Mesenchymal stem cell (in vitro differentiated cells and primary cell): Measurements from ENCODE around the gene DPF3.

Experiments
- DNase-seq: peaks from one replicate; pipeline ENCODE4 v3.0.0-alpha.2; 2013
- H2AFZ ChIP-seq: one replicate; pipeline ENCODE4 v1.6.1; 2013; ENCODE audit warnings: low read depth, mild to moderate bottlenecking, control low read depth, inconsistent platforms, low read length, moderate library complexity
- H2AK5ac ChIP-seq: 2 replicates; pipeline ENCODE4 v1.6.1; 2013; ENCODE audit warnings: low read length, moderate library complexity, mild to moderate bottlenecking, inconsistent platforms; ENCODE audit not compliant: severe bottlenecking
- H2BK120ac ChIP-seq: one replicate; pipeline ENCODE4 v1.6.1; 2013; ENCODE audit warnings: low read depth, mild to moderate bottlenecking, inconsistent platforms, low read length, moderate library complexity
- H2BK12ac ChIP-seq, 2 experiments: one replicate each; pipeline ENCODE4 v1.6.1; 2013; ENCODE audit warnings: inconsistent platforms in 2 of 2, low read length in 2 of 2, mild to moderate bottlenecking in 2 of 2, moderate library complexity in 2 of 2, control low read depth in 1 of 2
- H2BK15ac ChIP-seq: one replicate; pipeline ENCODE4 v1.6.1; 2013; ENCODE audit warnings: mild to moderate bottlenecking, low read depth, inconsistent platforms; ENCODE audit not compliant: poor library complexity, severe bottlenecking
- H2BK5ac ChIP-seq: 2 replicates; pipeline ENCODE4 v1.6.1; 2013; ENCODE audit warnings: low read depth, mild to moderate bottlenecking, low read length, control low read depth, inconsistent platforms; ENCODE audit not compliant: poor library complexity, severe bottlenecking
- H3K14ac ChIP-seq, 2 experiments: one replicate each; pipeline ENCODE4 v1.6.1; 2013; ENCODE audit warnings: inconsistent platforms in 2 of 2, low read length in 2 of 2, control low read depth in 1 of 2, mild to moderate bottlenecking in 1 of 2, moderate library complexity in 1 of 2
- H3K18ac ChIP-seq, 2 experiments: one replicate each; pipeline ENCODE4 v1.6.1; 2013; ENCODE audit warnings: inconsistent platforms in 2 of 2, low read length in 2 of 2, control low read depth in 1 of 2, low read depth in 1 of 2, mild to moderate bottlenecking in 1 of 2
- H3K23ac ChIP-seq, 2 experiments: one replicate each; pipeline ENCODE4 v1.6.1; 2013; ENCODE audit warnings: inconsistent platforms in 2 of 2, low read length in 2 of 2, mild to moderate bottlenecking in 2 of 2, moderate library complexity in 2 of 2, control low read depth in 1 of 2
- H3K27ac ChIP-seq: 2 replicates; pipeline ENCODE4 v1.5.1; 2013; ENCODE audit warnings: mild to moderate bottlenecking, moderate library complexity, low read length, control low read depth, inconsistent platforms; ENCODE audit not compliant: poor library complexity, severe bottlenecking
- H3K27me3 ChIP-seq, 2 experiments: 2 replicates each; pipeline versions ENCODE4 v1.6.1 to v1.7.0; 2013; ENCODE audit warnings: low read length in 2 of 2, mild to moderate bottlenecking in 2 of 2, moderate library complexity in 2 of 2, control low read depth in 1 of 2, inconsistent platforms in 1 of 2; ENCODE audit not compliant: control insufficient read depth in 1 of 2, insufficient read depth in 1 of 2
- H3K36me3 ChIP-seq, 2 experiments: 2 replicates each; pipeline versions ENCODE4 v1.6.1 to v1.7.0; 2013; ENCODE audit warnings: low read length in 2 of 2, control low read depth in 1 of 2, inconsistent platforms in 1 of 2, low read depth in 1 of 2, mild to moderate bottlenecking in 1 of 2; ENCODE audit not compliant: insufficient read depth in 2 of 2, control insufficient read depth in 1 of 2
- H3K4ac ChIP-seq, 2 experiments: one replicate each; pipeline ENCODE4 v1.6.1; 2013; ENCODE audit warnings: inconsistent platforms in 2 of 2, low read length in 2 of 2, mild to moderate bottlenecking in 2 of 2, moderate library complexity in 2 of 2, control low read depth in 1 of 2, low read depth in 1 of 2
- H3K4me1 ChIP-seq: 2 replicates; pipeline ENCODE4 v1.6.1; 2013; ENCODE audit warnings: low read depth, low read length, control low read depth; ENCODE audit not compliant: control insufficient read depth, insufficient read depth
- H3K4me2 ChIP-seq: 2 replicates; pipeline ENCODE4 v1.6.1; 2013; ENCODE audit warnings: low read length, mild to moderate bottlenecking, inconsistent platforms; ENCODE audit not compliant: poor library complexity, severe bottlenecking
- H3K4me3 ChIP-seq, 2 experiments: 2 replicates each; pipeline versions ENCODE4 v1.5.1 to v1.7.0; 2013; ENCODE audit warnings: low read length in 2 of 2, mild to moderate bottlenecking in 2 of 2, control low read depth in 1 of 2, low read depth in 1 of 2; ENCODE audit not compliant: insufficient read depth in 1 of 2
- H3K79me1 ChIP-seq: replicated peaks from 2 replicates; pipeline ENCODE4 v1.6.1; 2013; ENCODE audit warnings: mild to moderate bottlenecking, control low read depth, low read length, inconsistent platforms; ENCODE audit not compliant: poor library complexity, severe bottlenecking
- H3K9ac ChIP-seq: 2 replicates; pipeline ENCODE4 v1.7.0; 2013; ENCODE audit warnings: mild to moderate bottlenecking, low read length, moderate library complexity
- H3K9me3 ChIP-seq: 2 replicates; pipeline ENCODE4 v1.7.0; 2013; ENCODE audit warnings: mild to moderate bottlenecking, low read length; ENCODE audit not compliant: control insufficient read depth
- H4K8ac ChIP-seq: one replicate; pipeline ENCODE4 v1.6.1; 2013; ENCODE audit warnings: inconsistent platforms, mild to moderate bottlenecking, low read length, moderate library complexity
- H4K91ac ChIP-seq: one replicate; pipeline ENCODE4 v1.6.1; 2013; ENCODE audit warnings: mild to moderate bottlenecking, low read length, inconsistent platforms
- WGBS: methylation state at CpG from one replicate; pipeline ENCODE4 v1.1.7; 2013; ENCODE audit warnings: mixed read lengths; 5-methylcytosine and 5-hydroxymethylcytosine counted together

DPF3 gene

GRCh38 chr14:72777636-72778035, 116.3 kb downstream of the DPF3 start:
- Histone ChIP-seq H2BK5ac (no peak overlapping the region), H3K4me1 (peaks cover 11% of the 10 kb centered on the region), H3K4me3 (no peak overlapping the region), H2BK15ac (no peak overlapping the region), H3K9ac (no peak overlapping the region), H3K9me3 (no peaks in the 10 kb centered on the region), H2AFZ (no peak overlapping the region), H3K4ac (no peak overlapping the region), H2BK12ac (no peak overlapping the region), H4K91ac (no peak overlapping the region), H2BK120ac (no peak overlapping the region), H3K27me3 (no peaks in the 10 kb centered on the region), H2AK5ac (no peak overlapping the region), H3K79me1 (peaks cover 24% of the 10 kb centered on the region), H3K18ac (no peak overlapping the region), H4K8ac (no peak overlapping the region), H3K14ac (no peak overlapping the region), H3K23ac (no peak overlapping the region), H3K4me2 (no peak overlapping the region), H3K36me3 (peaks cover 0 to 9% of the 10 kb centered on the region in 2 experiments), H3K27ac (no peak overlapping the region)
- 100% methylated on average over 2 of the region's 2 CpGs for WGBS
- no peak for DNase-seq

GRCh38 chr14:72776701-72777261, 117.1 kb downstream of the DPF3 start:
- peaks cover 27% of the 10 kb centered on the region for H3K79me1 ChIP-seq
- no peaks in the 10 kb centered on the region for H3K27me3 ChIP-seq
- WGBS = 73% methylated on average over 8 of the region's 8 CpGs
- H3K36me3 ChIP-seq = peaks cover 0 to 10% of the 10 kb centered on the region in 2 experiments
- no peak overlapping the region for H3K9ac ChIP-seq
- H3K4me3 ChIP-seq = no peak overlapping the region
- H3K23ac ChIP-seq = no peak overlapping the region
- no peak overlapping the region for H2BK120ac ChIP-seq
- H2BK5ac ChIP-seq = no peak overlapping the region
- no peak overlapping the region for H2AFZ ChIP-seq
- no peak overlapping the region for H2BK15ac ChIP-seq
- H4K8ac ChIP-seq = no peak overlapping the region
- peaks cover 6% of the 10 kb centered on the region for H3K4me1 ChIP-seq
- DNase-seq = no peak
- no peak overlapping the region for H3K18ac ChIP-seq
- no peak overlapping the region for H2AK5ac ChIP-seq
- no peak overlapping the region for H2BK12ac ChIP-seq
- H4K91ac ChIP-seq = no peak overlapping the region
- no peak overlapping the region for H3K14ac ChIP-seq
- H3K27ac ChIP-seq = no peak overlapping the region
- no peaks in the 10 kb centered on the region for H3K9me3 ChIP-seq
- H3K4ac ChIP-seq = no peak overlapping the region
- no peak overlapping the region for H3K4me2 ChIP-seq

GRCh38 chr14:72775923-72776554, 117.9 kb downstream of the DPF3 start:
- Histone ChIP-seq H2BK12ac (peak overlapping the region; percentile 55 to 64), H3K79me1 (peaks cover 31% of the 10 kb centered on the region), H3K27ac (no peak overlapping the region), H2AFZ (no peak overlapping the region), H3K4me3 (no peak overlapping the region), H3K4me1 (peaks cover 6% of the 10 kb centered on the region), H4K91ac (no peak overlapping the region), H2BK15ac (peak overlapping the region; percentile 39), H3K18ac (no peak overlapping the region), H2BK120ac (no peak overlapping the region), H4K8ac (no peak overlapping the region), H3K9ac (no peak overlapping the region), H3K36me3 (peaks cover 0 to 14% of the 10 kb centered on the region in 2 experiments), H3K14ac (no peak overlapping the region), H3K9me3 (no peaks in the 10 kb centered on the region), H3K4me2 (no peak overlapping the region), H2AK5ac (peak overlapping the region; percentile 67), H3K27me3 (no peaks in the 10 kb centered on the region), H3K23ac (no peak overlapping the region), H3K4ac (no peak overlapping the region), H2BK5ac (no peak overlapping the region)
- 88% methylated on average over 2 of the region's 2 CpGs for WGBS
- no peak for DNase-seq

- Histone ChIP-seq H2BK5ac (no peak overlapping the region), H3K9me3 (no peaks in the 10 kb centered on the region), H3K79me1 (peaks cover 31% of the 10 kb centered on the region), H3K27ac (no peak overlapping the region), H2BK120ac (no peak overlapping the region), H3K14ac (no peak overlapping the region), H2AK5ac (no peak overlapping the region), H2BK12ac (no peak overlapping the region), H2BK15ac (no peak overlapping the region), H3K9ac (no peak overlapping the region), H3K4me2 (no peak overlapping the region), H3K27me3 (no peaks in the 10 kb centered on the region), H4K8ac (no peak overlapping the region), H3K4me3 (no peak overlapping the region), H2AFZ (no peak overlapping the region), H3K18ac (no peak overlapping the region), H3K36me3 (peaks cover 0 to 14% of the 10 kb centered on the region in 2 experiments), H3K4me1 (peaks cover 4% of the 10 kb centered on the region), H3K23ac (no peak overlapping the region), H4K91ac (no peak overlapping the region), H3K4ac (no peak overlapping the region)
- no peak for DNase-seq
- WGBS = 96% methylated on average over 5 of the region's 6 CpGs
Observed at GRCh38 chr14:72774894-72775620, 118.8 kb downstream of the DPF3 start.
